ENCODE results near the gene VWA8.

Gene VWA8

GRCh38 chr13:41767801-41768200, 193.1 kb downstream of the VWA8 start:
- H3K4me3 ChIP-seq (IDR thresholded peaks at IDR 0.05; ENCODE audit: insufficient read depth, low read depth, low read length), result no peak overlapping the region
- H3K27ac ChIP-seq, result no peak overlapping the region
- no peak overlapping the region for H3K4me2 ChIP-seq
- no peaks in the 10 kb centered on the region for H3K27me3 ChIP-seq (ENCODE audit: insufficient read depth, low read depth)
- no peaks in the 10 kb centered on the region for H3K36me3 ChIP-seq (ENCODE audit: insufficient read depth)
- no peaks in the 10 kb centered on the region for H3K79me2 ChIP-seq (ENCODE audit: insufficient read depth, low read depth)
- no peaks in the 10 kb centered on the region for H4K20me1 ChIP-seq (ENCODE audit: insufficient read depth)
- no peak overlapping the region for H2AFZ ChIP-seq (ENCODE audit: low read depth)
- no peak for TF ChIP-seq CTCF (conservative IDR thresholded peaks at IDR 0.05; ENCODE audit: low read depth, low read length)
- H3K4me1 ChIP-seq (ENCODE audit: low read depth, poor library complexity, severe bottlenecking), result no peaks in the 10 kb centered on the region
- no peak overlapping the region for H3K9ac ChIP-seq

DNA sequence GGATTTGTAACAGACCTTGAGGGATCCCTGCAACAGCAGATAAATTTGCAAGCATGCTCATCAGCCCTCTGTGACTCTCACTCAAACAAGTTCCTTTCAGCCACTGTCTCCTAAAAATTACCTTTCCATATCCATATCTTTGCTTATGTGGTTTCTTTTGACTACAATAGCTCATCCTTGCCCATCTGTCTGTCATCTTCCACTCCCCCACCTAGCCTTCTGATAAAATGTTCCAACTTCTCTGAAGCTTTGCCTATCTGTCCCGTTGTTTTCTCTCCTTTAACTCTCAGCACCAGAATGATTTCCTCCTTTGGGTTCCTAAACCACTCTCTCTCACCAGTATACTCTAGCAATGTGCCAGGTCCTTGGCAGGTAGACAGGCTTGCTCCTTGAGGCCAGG, 194.5 kb downstream of the VWA8 start:
- Histone ChIP-seq H3K4me2 (no peak overlapping the region), H3K4me1 (ENCODE audit: low read depth, poor library complexity, severe bottlenecking) (no peaks in the 10 kb centered on the region), H3K27ac (no peak overlapping the region), H3K27me3 (ENCODE audit: insufficient read depth, low read depth) (no peaks in the 10 kb centered on the region), H3K9ac (no peak overlapping the region), H3K79me2 (ENCODE audit: insufficient read depth, low read depth) (no peaks in the 10 kb centered on the region), H2AFZ (ENCODE audit: low read depth) (no peak overlapping the region), H4K20me1 (ENCODE audit: insufficient read depth) (no peaks in the 10 kb centered on the region), H3K4me3 (IDR thresholded peaks at IDR 0.05; ENCODE audit: insufficient read depth, low read depth, low read length) (no peak overlapping the region), H3K36me3 (ENCODE audit: insufficient read depth) (no peaks in the 10 kb centered on the region)
- no peak for TF ChIP-seq CTCF (conservative IDR thresholded peaks at IDR 0.05; ENCODE audit: low read depth, low read length)

GRCh38 chr13:41765813-41766212, 195.1 kb downstream of the VWA8 start:
- Histone ChIP-seq H3K79me2 (ENCODE audit: insufficient read depth, low read depth) (no peaks in the 10 kb centered on the region), H3K4me2 (no peak overlapping the region), H2AFZ (ENCODE audit: low read depth) (no peak overlapping the region), H3K4me1 (ENCODE audit: low read depth, poor library complexity, severe bottlenecking) (no peaks in the 10 kb centered on the region), H3K36me3 (ENCODE audit: insufficient read depth) (no peaks in the 10 kb centered on the region), H3K27ac (no peak overlapping the region), H3K4me3 (IDR thresholded peaks at IDR 0.05; ENCODE audit: insufficient read depth, low read depth, low read length) (no peak overlapping the region), H4K20me1 (ENCODE audit: insufficient read depth) (no peaks in the 10 kb centered on the region), H3K27me3 (ENCODE audit: insufficient read depth, low read depth) (no peaks in the 10 kb centered on the region), H3K9ac (no peak overlapping the region)
- no peak for TF ChIP-seq CTCF (conservative IDR thresholded peaks at IDR 0.05; ENCODE audit: low read depth, low read length)

DNA sequence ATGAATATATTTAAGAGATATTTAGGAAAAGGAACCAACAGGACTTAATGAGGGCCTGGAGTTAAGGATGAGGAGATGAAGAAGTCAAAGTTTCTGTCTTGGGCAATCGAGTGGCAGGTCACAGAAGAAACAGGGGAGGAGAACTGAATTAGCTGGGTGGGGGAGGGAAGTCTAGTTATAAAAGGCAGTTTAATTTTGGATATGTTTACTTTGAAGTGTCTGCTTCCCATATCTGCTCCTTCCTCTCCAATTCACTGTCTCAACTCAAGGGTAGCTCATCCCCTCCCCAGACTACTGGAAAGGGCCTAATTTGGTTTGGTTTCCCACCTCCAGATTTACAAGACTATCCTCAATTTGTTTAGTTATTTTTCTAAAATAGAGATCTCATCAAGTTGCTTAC, 195.9 kb downstream of the VWA8 start:
- no peak for TF ChIP-seq CTCF (conservative IDR thresholded peaks at IDR 0.05; ENCODE audit: low read depth, low read length)
- H3K27me3 ChIP-seq (ENCODE audit: insufficient read depth, low read depth), result no peaks in the 10 kb centered on the region
- H3K9ac ChIP-seq, result no peak overlapping the region

GRCh38 chr13:41764558-41764957, 196.4 kb downstream of the VWA8 start:
- no peak for TF ChIP-seq CTCF (conservative IDR thresholded peaks at IDR 0.05; ENCODE audit: low read depth, low read length)
- Histone ChIP-seq H2AFZ (ENCODE audit: low read depth) (no peak overlapping the region), H3K9ac (no peak overlapping the region), H3K36me3 (ENCODE audit: insufficient read depth) (no peaks in the 10 kb centered on the region), H3K4me2 (no peak overlapping the region), H3K4me3 (IDR thresholded peaks at IDR 0.05; ENCODE audit: insufficient read depth, low read depth, low read length) (no peak overlapping the region), H4K20me1 (ENCODE audit: insufficient read depth) (no peaks in the 10 kb centered on the region), H3K27ac (no peak overlapping the region), H3K4me1 (ENCODE audit: low read depth, poor library complexity, severe bottlenecking) (no peaks in the 10 kb centered on the region), H3K27me3 (ENCODE audit: insufficient read depth, low read depth) (no peaks in the 10 kb centered on the region), H3K79me2 (ENCODE audit: insufficient read depth, low read depth) (no peaks in the 10 kb centered on the region)

More for the DNA sequence above, 195.9 kb downstream of the VWA8 start:
- no peak overlapping the region for H3K4me2 ChIP-seq
- no peaks in the 10 kb centered on the region for H3K36me3 ChIP-seq (ENCODE audit: insufficient read depth)
- H4K20me1 ChIP-seq (ENCODE audit: insufficient read depth), result no peaks in the 10 kb centered on the region
- H3K79me2 ChIP-seq (ENCODE audit: insufficient read depth, low read depth), result no peaks in the 10 kb centered on the region
- no peak overlapping the region for H3K27ac ChIP-seq
- no peak overlapping the region for H2AFZ ChIP-seq (ENCODE audit: low read depth)
- no peak overlapping the region for H3K4me3 ChIP-seq (IDR thresholded peaks at IDR 0.05; ENCODE audit: insufficient read depth, low read depth, low read length)
- no peaks in the 10 kb centered on the region for H3K4me1 ChIP-seq (ENCODE audit: low read depth, poor library complexity, severe bottlenecking)

Measured in KMS-11 (cell line).